ENCODE results near the gene ATAD3C. TPM values are rescaled to one million over a fixed set of nuclear protein-coding genes. Genes with fewer than 3 reads are reported as not detected.

Gene ATAD3C
- total and polyA plus RNA-seq, 2 donors (not counting 3 experiments of a cell fraction or from before 2014, with no cell fraction given), result 0.01 TPM; not detected in 1

GRCh38 chr1:1432274-1432950 lies 17.1 kb upstream of the ATAD3C start:
- H3K9ac ChIP-seq (replicated peaks; ENCODE audit: extremely low read depth, insufficient read depth, low read length), result no peak overlapping the region

More at GRCh38 chr1:1432274-1432950, 17.1 kb upstream of the ATAD3C start:
- POLR2A ChIA-PET, result no interaction called here
- Histone ChIP-seq H3K27ac (ENCODE audit: insufficient read depth, low read depth, low read length) (no peak overlapping the region), H3K27me3 (ENCODE audit: control insufficient read depth in 2 of 2, insufficient read depth in 2 of 2, low read length in 2 of 2) (no peaks in the 10 kb centered on the region), H3K4me1 (ENCODE audit: control insufficient read depth, extremely low read depth, insufficient read depth, low read length) (peaks cover 19% of the 10 kb centered on the region), H3K9me3 (replicated peaks; ENCODE audit: control insufficient read depth, insufficient read depth, low read length) (no peaks in the 10 kb centered on the region), H3K4me3 (replicated peaks in 1 of 3; ENCODE audit: insufficient read depth in 1 of 3, low read depth in 1 of 3, low read length in 3 of 3) (no peak overlapping the region), H2AFZ (ENCODE audit: low read depth, low read length) (no peak overlapping the region), H3K4me2 (ENCODE audit: insufficient read depth, low read length) (no peak overlapping the region), H3K79me2 (ENCODE audit: control insufficient read depth, insufficient read depth, low read length) (no peaks in the 10 kb centered on the region), H3K9me1 (replicated peaks; ENCODE audit: control insufficient read depth, extremely low read depth, insufficient read depth, low read length) (no peaks in the 10 kb centered on the region), H3K36me3 (ENCODE audit: control insufficient read depth in 2 of 2, extremely low read depth in 1 of 2, insufficient read depth in 2 of 2, low read length in 2 of 2) (no peaks in the 10 kb centered on the region), H4K20me1 (replicated peaks; ENCODE audit: control insufficient read depth, extremely low read depth, insufficient read depth, low read length) (no peaks in the 10 kb centered on the region)
- DNase-seq (ENCODE audit: low read depth, low spot score) (no peak), FAIRE-seq (no peak)
- intact Hi-C loops (cut with micrococcal nuclease), result no loop called here
- BruUV-seq (replicated peaks), result no TSS peak
- dilution Hi-C loops (cut with MboI; ENCODE audit: extremely low pct_ligation_motif_present, low sequenced_read_pairs), result no loop called here
- CTCF ChIA-PET, result no interaction called here
- TF ChIP-seq CTCF (IDR thresholded peaks at IDR 0.05; ENCODE audit: extremely low read depth in 1 of 2, insufficient read depth in 1 of 2, low read depth in 1 of 2, low read length in 2 of 2) (no peak), POLR2A (IDR thresholded peaks at IDR 0.05; ENCODE audit: low read depth, low read length) (no peak), JUN (IDR thresholded peaks at IDR 0.05; ENCODE audit: borderline replicate concordance, insufficient read depth, insufficient read length, low read depth) (no peak), POLR2AphosphoS5 (IDR thresholded peaks at IDR 0.05; ENCODE audit: insufficient read depth, low read depth, low read length) (no peak), MAX (IDR thresholded peaks at IDR 0.05; ENCODE audit: insufficient read depth, insufficient read length) (no peak), MYC (IDR thresholded peaks at IDR 0.05; ENCODE audit: low read depth, low read length) (no peak), EZH2 (IDR thresholded peaks at IDR 0.05; ENCODE audit: borderline replicate concordance, low read depth, low read length, severe bottlenecking) (no peak), FOS (IDR thresholded peaks at IDR 0.05; ENCODE audit: borderline replicate concordance, insufficient read depth, low read length) (no peak), GATA2 (IDR thresholded peaks at IDR 0.05; ENCODE audit: insufficient read depth, insufficient read length, low read depth, low read length) (no peak)

Measured in endothelial cell of umbilical vein (primary cell).